Stomach (tissue), 9 donors: ENCODE data around the gene PHIP. TPM values are rescaled to one million over a fixed set of nuclear protein-coding genes. Genes with fewer than 3 reads are reported as not detected.

Experiments
- DNase-seq, 2 donors: peaks; one replicate each; pipeline versions ENCODE4 v3.0.0 to v3.0.0-alpha.2; 2013 to 2019
- H3K27ac ChIP-seq, 5 donors: fragments of 200-600 bp in 4 of 5; sonication (generic) in 4 of 5; one replicate each; pipeline ENCODE4 v1.5.1; 2013 to 2019; ENCODE audit warnings: mild to moderate bottlenecking in 1 of 5, moderate library complexity in 1 of 5
- H3K27me3 ChIP-seq, 3 donors: fragments of 200-600 bp; sonication (generic); one replicate each; pipeline ENCODE4 v1.5.1; 2017 to 2019; ENCODE audit warnings: mixed run types in 1 of 3
- H3K36me3 ChIP-seq, 4 donors: fragments of 200-600 bp; sonication (generic); 1 replicate in 3 of 4; 2 replicates in 1 of 4; pipeline ENCODE4 v1.5.1; 2016 to 2019
- H3K4me1 ChIP-seq, 4 donors: fragments of 200-600 bp; sonication (generic); one replicate each; pipeline ENCODE4 v1.5.1; 2016 to 2019
- H3K4me3 ChIP-seq, 4 donors: fragments of 200-600 bp; sonication (generic) in 3 of 4; one replicate each; pipeline ENCODE4 v1.5.1; 2016 to 2019; ENCODE audit warnings: mild to moderate bottlenecking in 1 of 4
- H3K9me3 ChIP-seq, 4 donors: fragments of 200-600 bp; sonication (generic); one replicate each; pipeline ENCODE4 v1.5.1; 2016 to 2019
- EP300 ChIP-seq: sonication (generic); formaldehyde crosslinking; IDR thresholded peaks from one replicate; pipeline ENCODE4 v1.6.1; 2017; ENCODE audit warnings: antibody characterized with exemption
- POLR2A ChIP-seq, 4 donors: fragments of 450-650 bp; IDR thresholded peaks; one replicate each; pipeline ENCODE4 v1.6.1; 2016; ENCODE audit warnings: antibody characterized with exemption in 4 of 4, control low read depth in 2 of 4, mild to moderate bottlenecking in 1 of 4, moderate library complexity in 1 of 4
- POLR2AphosphoS5 ChIP-seq, 3 donors: sonication (generic); formaldehyde crosslinking; IDR thresholded peaks; one replicate each; pipeline ENCODE4 v1.6.1; 2016; ENCODE audit warnings: antibody characterized with exemption in 3 of 3
- WGBS, 5 donors: extraction: QIAGEN DNeasy Blood & Tissue Kit in 3 of 5; methylation state at CpG; one replicate each; pipeline versions ENCODE4 v1.1.5 to v1.1.7; 2013 to 2018; 5-methylcytosine and 5-hydroxymethylcytosine counted together
- intact Hi-C: fragments of 100-400 bp; cut with DNase I; formaldehyde crosslinking; loops from one replicate; pipeline ENCODE4 v1.15.1; 2023; ENCODE audit warnings: low total_unique reads
- polyA plus RNA-seq, 3 donors: library from polyadenylated mRNA; stranded (reverse); fragments of 200-250 nt; gene quantifications; one replicate each; pipeline ENCODE4 v1.2.3, GENCODE V29; 2013
- total RNA-seq, 5 donors: library from RNA; depleted of rRNA; stranded (reverse); fragments of >200 nt; gene quantifications; one replicate each; pipeline versions ENCODE4 v1.1.0 to v1.2.3, GENCODE V29; 2014 to 2016
- TF ChIP-seq, protein P1 (sequence below), 7 experiments: fragments of 450-650 bp in 4 of 7; fragments of 200-600 bp in 3 of 7; sonication (generic) in 3 of 7; IDR thresholded peaks; one replicate each; pipeline ENCODE4 v1.5.1; 2016 to 2019; ENCODE audit warnings: antibody characterized with exemption in 7 of 7, control low read depth in 2 of 7, mild to moderate bottlenecking in 1 of 7
- donor health status: healthy with polysubstance abuse.
- donor health status: Bipolar disorder and iron deficiency.
- donor health status: healthy.

The PHIP gene
- total and polyA plus RNA-seq, 8 donors, result 3.2 to 70.7 (median 22.5) TPM

DNA sequence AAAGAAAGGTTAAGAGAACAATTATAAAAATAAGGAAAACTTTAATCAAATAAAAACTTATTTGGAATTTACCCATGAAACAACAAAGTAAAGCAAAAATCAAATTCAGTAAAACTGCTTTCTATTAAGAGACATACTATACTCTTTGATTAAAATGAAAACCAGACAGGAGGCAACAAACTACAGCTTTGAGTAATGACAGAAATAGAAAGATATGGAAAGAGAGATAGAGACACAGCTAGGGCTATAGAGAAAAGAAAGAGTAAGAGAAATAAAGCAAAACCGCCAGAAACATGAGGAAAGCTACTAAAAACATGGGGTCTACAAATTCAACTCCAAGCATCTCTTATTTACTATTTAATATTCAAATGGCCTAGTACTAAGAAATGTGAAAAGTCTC lies 67.6 kb downstream of the PHIP start:
- no peak for DNase-seq
- Histone ChIP-seq H3K36me3 (peaks cover 0 to 54% (median 28%) of the 10 kb centered on the region in 4 donors), H3K9me3 (no peaks in the 10 kb centered on the region), H3K4me1 (peaks cover 0 to 12% (median 5%) of the 10 kb centered on the region in 4 donors), H3K27me3 (no peaks in the 10 kb centered on the region), H3K27ac (no peak overlapping the region), H3K4me3 (no peak overlapping the region)
- 96 to 98% (median 97%) methylated on average over 1 of the region's 1 CpG for WGBS, 5 donors
- no peak for TF ChIP-seq POLR2AphosphoS5 (IDR thresholded peaks at IDR 0.05)
- TF ChIP-seq, protein P1, sequence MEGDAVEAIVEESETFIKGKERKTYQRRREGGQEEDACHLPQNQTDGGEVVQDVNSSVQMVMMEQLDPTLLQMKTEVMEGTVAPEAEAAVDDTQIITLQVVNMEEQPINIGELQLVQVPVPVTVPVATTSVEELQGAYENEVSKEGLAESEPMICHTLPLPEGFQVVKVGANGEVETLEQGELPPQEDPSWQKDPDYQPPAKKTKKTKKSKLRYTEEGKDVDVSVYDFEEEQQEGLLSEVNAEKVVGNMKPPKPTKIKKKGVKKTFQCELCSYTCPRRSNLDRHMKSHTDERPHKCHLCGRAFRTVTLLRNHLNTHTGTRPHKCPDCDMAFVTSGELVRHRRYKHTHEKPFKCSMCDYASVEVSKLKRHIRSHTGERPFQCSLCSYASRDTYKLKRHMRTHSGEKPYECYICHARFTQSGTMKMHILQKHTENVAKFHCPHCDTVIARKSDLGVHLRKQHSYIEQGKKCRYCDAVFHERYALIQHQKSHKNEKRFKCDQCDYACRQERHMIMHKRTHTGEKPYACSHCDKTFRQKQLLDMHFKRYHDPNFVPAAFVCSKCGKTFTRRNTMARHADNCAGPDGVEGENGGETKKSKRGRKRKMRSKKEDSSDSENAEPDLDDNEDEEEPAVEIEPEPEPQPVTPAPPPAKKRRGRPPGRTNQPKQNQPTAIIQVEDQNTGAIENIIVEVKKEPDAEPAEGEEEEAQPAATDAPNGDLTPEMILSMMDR (IDR thresholded peaks at IDR 0.05), result no peak
- TF ChIP-seq EP300, result no peak
- TF ChIP-seq POLR2A (IDR thresholded peaks at IDR 0.05), result no peak
- intact Hi-C loops, result no loop called here

DNA sequence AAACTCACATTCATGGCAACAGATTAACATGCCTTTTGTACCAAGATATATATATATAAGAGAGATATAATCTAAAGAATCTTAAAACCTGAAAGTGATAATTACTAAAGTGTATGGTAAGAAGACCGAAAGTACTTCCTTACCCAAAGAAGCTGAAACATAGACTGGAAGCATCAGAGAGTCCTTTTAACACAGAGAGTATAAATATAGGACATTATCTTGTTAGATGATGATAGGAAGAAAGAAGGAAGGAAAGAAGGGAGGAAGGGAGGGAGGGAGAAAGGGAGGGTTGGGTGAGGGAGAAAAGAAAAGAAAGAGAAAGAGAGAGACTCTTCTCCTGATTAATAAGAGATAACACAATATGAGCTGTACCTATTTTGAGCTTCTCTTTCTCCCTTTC lies 68.2 kb downstream of the PHIP start:
- Histone ChIP-seq H3K9me3 (no peaks in the 10 kb centered on the region), H3K27me3 (no peaks in the 10 kb centered on the region), H3K27ac (no peak overlapping the region), H3K4me3 (no peak overlapping the region), H3K36me3 (peaks cover 0 to 48% (median 22%) of the 10 kb centered on the region in 4 donors), H3K4me1 (peaks cover 0 to 18% (median 8%) of the 10 kb centered on the region in 4 donors)
- 88 to 98% (median 92%) methylated on average over 1 of the region's 1 CpG for WGBS, 5 donors
- TF ChIP-seq POLR2AphosphoS5 (IDR thresholded peaks at IDR 0.05) (no peak), EP300 (no peak), POLR2A (IDR thresholded peaks at IDR 0.05) (no peak)
- intact Hi-C loops, result no loop called here
- DNase-seq, result no peak

DNA sequence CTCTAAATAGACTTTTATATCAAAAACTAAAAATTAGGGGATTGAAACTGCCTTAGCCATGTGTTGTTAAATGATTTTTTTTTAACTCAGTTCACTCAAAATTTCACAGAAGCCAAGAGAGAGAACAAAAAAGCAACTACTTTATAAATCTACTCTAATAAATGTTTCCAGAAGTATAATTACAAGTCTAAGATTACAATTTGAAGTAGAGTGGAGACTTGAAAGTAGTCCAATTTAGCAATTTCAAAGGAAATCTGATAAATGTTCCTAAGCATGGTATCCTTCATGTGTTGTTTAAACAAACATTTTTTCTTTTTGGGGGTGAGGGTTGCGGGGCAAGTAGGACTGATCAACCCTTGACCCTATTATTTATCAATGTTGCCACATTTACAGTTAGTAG lies 72.6 kb downstream of the PHIP start:
- intact Hi-C loops, result no loop called here
- Histone ChIP-seq H3K4me3 (no peak overlapping the region), H3K27ac (peak overlapping the region in 1 of 5 donors; percentile 29), H3K36me3 (peaks cover 0 to 59% (median 44%) of the 10 kb centered on the region in 4 donors), H3K4me1 (peaks cover 0 to 22% (median 9%) of the 10 kb centered on the region in 4 donors), H3K27me3 (no peaks in the 10 kb centered on the region), H3K9me3 (no peaks in the 10 kb centered on the region)
- no peak for DNase-seq
- WGBS, 5 donors, result 41 to 53% (median 45%) methylated on average over 1 of the region's 1 CpG
- TF ChIP-seq EP300 (no peak), POLR2A (IDR thresholded peaks at IDR 0.05) (no peak), POLR2AphosphoS5 (IDR thresholded peaks at IDR 0.05) (no peak)
- TF ChIP-seq, protein P1 (IDR thresholded peaks at IDR 0.05), result no peak

DNA sequence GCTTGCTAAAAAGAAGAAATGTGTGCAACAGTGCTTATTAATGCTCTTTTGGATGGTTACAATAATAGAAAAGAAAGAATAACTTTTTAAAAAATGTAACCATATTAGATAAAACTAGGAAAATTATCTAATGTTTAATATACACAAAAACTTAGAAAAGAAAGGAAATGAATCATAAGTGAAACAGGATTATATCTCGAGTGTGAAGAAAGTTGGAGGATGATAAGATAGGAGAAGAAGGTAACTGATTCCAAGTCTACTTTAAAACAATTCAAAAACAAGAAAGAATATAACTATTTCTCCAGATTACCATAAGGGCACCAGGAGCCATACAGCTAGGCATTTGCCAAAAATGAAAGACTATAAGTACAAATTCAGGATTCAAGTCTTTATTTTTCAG lies 73.0 kb downstream of the PHIP start:
- Histone ChIP-seq H3K36me3 (peaks cover 0 to 64% (median 48%) of the 10 kb centered on the region in 4 donors), H3K27me3 (no peaks in the 10 kb centered on the region), H3K9me3 (no peaks in the 10 kb centered on the region), H3K4me3 (no peak overlapping the region), H3K27ac (peak overlapping the region in 1 of 5 donors; percentile 29), H3K4me1 (peaks cover 0 to 22% (median 9%) of the 10 kb centered on the region in 4 donors)
- intact Hi-C loops, result no loop called here
- 16 to 41% (median 22%) methylated on average over 1 of the region's 1 CpG for WGBS, 5 donors
- TF ChIP-seq POLR2AphosphoS5 (IDR thresholded peaks at IDR 0.05) (no peak), POLR2A (IDR thresholded peaks at IDR 0.05) (no peak), EP300 (no peak)
- TF ChIP-seq, protein P1 (IDR thresholded peaks at IDR 0.05), result no peak
- DNase-seq, result no peak

DNA sequence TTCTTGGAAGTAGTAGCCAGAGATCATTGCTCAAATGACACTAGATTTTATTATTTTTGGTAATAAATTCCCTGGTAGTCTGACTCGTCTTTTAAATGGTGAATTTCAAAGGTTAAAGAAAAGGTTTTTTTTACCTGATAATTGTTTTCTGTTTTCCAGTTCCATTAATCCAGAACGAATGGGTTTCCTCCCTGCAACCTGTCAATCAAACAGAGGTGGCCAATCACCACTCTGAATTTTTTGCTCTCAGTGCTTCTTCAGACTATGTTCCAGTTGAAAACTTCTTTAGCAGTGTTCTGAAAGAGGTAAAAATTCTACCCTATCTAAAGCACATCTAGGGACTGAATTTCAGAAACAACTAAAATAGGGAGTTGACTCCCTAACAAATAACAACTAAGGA lies 73.8 kb downstream of the PHIP start:
- no peaks in the 10 kb centered on the region for H3K9me3 ChIP-seq
- intact Hi-C loops, result no loop called here
- DNase-seq, result no peak
- 82 to 91% (median 87%) methylated on average over 2 of the region's 2 CpGs for WGBS, 5 donors
- peaks cover 0 to 22% (median 10%) of the 10 kb centered on the region in 4 donors for H3K4me1 ChIP-seq
- no peak overlapping the region for H3K27ac ChIP-seq
- no peaks in the 10 kb centered on the region for H3K27me3 ChIP-seq
- H3K4me3 ChIP-seq, result no peak overlapping the region
- TF ChIP-seq EP300 (no peak), POLR2AphosphoS5 (IDR thresholded peaks at IDR 0.05) (no peak), POLR2A (IDR thresholded peaks at IDR 0.05) (no peak)
- TF ChIP-seq, protein P1 (IDR thresholded peaks at IDR 0.05), result no peak
- peaks cover 0 to 64% (median 53%) of the 10 kb centered on the region in 4 donors for H3K36me3 ChIP-seq
